T-helper 1 cell treated with Interleukin-12 subunit alpha and Interleukin-12 subunit beta and Interleukin-4 antibody, amounts not matched to agents 30 ng/mL and 1 ng/mL, for 36 hours (primary cell): ENCODE results near the gene EYS. TPM values are rescaled to one million over a fixed set of nuclear protein-coding genes. Genes with fewer than 3 reads are reported as not detected.
"Not testable (repeated sequence)": the region's sequence is repeated elsewhere in the genome, so short reads cannot be mapped to it uniquely, and the experiment has no call there.

Experiments
- intact Hi-C: fragments of 100-400 bp; cut with micrococcal nuclease; formaldehyde crosslinking; loops from one replicate; pipeline ENCODE4 v1.15.1; 2024
- total RNA-seq: library from RNA; stranded (reverse); gene quantifications from 2 replicates; pipeline ENCODE4 v1.2.3, GENCODE V29; 2022

EYS gene
- total RNA-seq, 1 donor from 2014 or later: not detected

DNA sequence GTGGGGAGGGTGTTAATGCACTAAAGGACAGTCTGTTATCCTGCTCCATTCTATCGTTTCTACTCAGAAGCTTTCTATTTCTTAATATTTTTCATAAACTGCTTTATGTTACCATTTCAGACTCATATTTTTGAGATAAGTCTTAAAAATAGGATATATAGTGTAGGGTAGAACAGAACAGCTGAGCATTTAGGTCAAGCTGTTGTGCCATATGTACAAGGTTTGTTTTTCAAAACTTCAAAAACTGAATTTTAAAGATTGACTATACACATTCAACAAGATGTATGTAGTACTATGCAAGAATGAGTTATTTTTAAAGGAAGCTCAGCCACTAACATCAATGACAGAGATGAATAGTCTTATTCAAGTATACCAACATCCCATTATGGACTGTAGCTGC lies 1634.3 kb downstream of the EYS start:
- intact Hi-C loops: no loop called here

DNA sequence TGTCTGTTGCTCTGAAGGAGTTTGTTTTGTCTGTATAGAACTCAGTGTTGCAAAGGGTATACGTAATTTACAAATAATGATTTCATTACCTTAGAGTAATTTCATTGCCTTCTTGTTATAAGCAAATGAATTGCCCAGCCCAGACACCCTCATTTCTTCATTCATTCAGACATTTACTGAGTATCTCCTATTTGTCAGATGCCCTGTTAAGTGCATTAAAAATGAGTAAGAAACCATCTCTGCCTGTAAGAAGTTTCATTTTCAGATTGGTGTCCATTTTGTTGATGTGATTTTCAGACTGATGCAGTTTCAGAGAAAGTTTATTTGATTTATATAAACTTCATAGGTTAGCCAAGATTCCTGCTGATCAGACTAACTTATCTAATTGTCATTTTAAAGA lies 1642.1 kb downstream of the EYS start:
- intact Hi-C loops: no loop called here

GRCh38 chr6:64062960-64063683 lies 1643.9 kb downstream of the EYS start:
- intact Hi-C loops: no loop called here

- intact Hi-C loops: no loop called here
These were observed 1652.2 kb downstream of the EYS start for GRCh38 chr6:64054861-64055260.

DNA sequence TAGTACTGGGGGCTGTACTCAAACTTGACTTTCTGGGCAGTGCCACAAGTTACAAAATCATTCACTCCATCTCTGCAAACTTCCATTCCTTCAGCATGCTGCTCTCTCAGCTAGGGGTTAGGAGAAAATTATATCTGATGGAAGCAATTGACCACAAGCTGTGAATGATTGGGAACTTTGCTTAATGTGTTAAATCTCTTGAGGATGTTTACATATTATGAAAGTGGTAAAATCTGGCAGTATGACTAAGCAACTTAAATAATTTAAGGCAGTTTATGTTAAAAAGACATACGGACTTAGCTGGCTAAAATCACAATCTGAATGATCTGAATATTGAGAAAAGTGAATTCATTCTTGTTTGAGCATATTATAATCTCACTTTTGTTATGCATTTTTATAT lies 1656.4 kb downstream of the EYS start:
- intact Hi-C loops: no loop called here

GRCh38 chr6:64049736-64050135 lies 1657.3 kb downstream of the EYS start:
- intact Hi-C loops: no loop called here

DNA sequence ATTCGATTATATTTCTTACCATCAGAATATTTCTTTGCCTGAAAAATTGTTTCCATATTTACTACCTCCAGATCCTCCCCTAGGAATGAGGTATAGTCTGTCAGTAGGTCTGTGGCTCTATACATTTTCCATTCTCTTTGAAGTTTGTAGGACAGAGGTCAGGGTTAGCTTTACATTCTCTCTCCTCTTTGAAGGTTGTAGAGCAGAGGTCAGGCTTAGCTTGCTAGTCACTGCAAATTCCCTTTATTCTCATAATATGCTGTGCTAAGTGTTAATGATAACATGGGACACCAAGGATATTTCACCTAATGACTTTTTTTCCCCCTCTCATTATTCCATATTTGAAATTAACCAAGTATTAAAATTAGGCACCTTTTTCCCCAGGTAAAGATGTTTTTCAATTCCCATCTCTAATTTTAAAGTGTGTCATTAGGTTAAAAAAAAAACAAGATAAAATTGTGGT lies 1660.2 kb downstream of the EYS start:
- intact Hi-C loops: no loop called here

- intact Hi-C loops: no loop called here
These were observed 1665.7 kb downstream of the EYS start for GRCh38 chr6:64041373-64041772.

DNA sequence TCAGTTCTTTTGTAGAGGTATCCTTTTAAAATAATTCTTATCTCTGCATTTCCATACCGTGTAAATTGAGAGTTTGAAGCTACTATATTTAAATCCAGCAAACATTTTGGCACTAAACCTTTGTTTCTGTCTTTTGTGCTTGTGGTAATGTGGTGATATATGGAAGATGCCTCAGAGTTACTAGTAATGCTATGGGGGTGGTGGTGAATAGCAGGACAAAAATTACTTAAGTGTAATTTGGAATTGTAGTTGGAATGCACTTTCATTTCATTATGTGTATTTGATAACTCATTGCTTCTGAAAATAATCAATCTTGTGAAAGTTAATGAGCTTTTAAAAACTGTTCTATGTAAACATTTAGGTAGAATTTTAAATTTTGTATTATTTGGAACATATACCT lies 1666.9 kb downstream of the EYS start:
- intact Hi-C loops: no loop called here

DNA sequence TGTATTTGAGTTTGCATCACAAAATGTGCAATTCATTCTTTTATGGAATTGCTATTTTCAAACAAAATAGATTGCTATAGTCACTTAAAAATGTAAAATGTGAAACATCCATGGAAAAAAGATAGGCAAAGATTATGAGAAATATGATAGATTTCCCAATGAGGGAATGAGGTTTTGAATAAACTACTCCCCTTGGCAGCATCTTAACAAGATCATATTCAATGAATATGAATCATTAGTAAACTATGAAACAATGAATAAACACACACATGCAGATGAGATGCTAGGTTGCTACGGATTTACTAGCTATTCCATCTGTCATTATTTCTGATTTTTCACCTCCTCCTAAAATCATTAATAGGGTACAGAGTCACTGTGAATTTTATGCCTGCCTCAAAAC lies 1669.6 kb downstream of the EYS start:
- intact Hi-C loops: no loop called here

- intact Hi-C loops: no loop called here
These were observed 1671.9 kb downstream of the EYS start for GRCh38 chr6:64034910-64035655.

- intact Hi-C loops: no loop called here
These were observed 1672.7 kb downstream of the EYS start for GRCh38 chr6:64034291-64034690.

GRCh38 chr6:64030950-64031618 lies 1675.9 kb downstream of the EYS start:
- intact Hi-C loops: not testable (repeated sequence)

GRCh38 chr6:64023693-64024092 lies 1683.3 kb downstream of the EYS start:
- intact Hi-C loops: no loop called here

DNA sequence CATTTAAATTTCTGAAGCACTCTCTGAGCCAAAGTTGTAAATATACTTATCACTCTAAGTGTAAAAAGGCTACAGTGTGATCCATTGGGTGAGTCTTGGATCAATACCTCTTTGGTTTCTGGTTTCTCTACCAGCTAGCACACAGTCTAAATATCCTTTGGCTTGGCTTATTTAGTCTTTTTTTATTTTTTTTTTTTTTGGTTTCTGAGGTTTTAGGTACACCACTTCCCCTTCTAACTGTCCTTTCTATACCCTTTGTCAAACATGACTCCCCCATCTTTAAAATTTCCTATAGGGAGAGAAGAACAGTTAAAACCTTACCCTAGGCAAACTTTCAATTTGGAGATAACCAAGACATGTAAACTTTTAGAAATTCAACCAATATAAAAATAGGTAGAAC lies 1692.4 kb downstream of the EYS start:
- intact Hi-C loops: no loop called here

GRCh38 chr6:64013011-64013410 lies 1694.0 kb downstream of the EYS start:
- intact Hi-C loops: no loop called here

- intact Hi-C loops: no loop called here
These were observed 1694.5 kb downstream of the EYS start for GRCh38 chr6:64012351-64013001.

DNA sequence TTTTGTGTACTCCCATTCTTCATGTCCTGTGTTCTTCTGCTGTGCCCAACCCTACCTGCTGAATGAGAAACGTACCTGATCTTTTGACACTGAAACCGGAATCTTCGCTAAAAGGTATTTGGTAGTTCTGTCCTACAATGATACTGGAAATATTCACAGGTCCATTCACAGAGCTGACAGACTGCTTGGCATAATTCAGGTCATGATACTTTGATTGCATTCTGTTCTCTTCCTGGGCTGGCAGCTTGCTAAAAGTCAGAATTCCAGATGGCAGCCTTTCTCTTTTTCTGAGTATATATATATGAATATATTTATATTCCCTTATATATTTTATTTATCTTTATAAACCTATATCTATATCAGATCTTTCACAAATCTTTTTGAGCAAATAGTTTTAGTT lies 1696.4 kb downstream of the EYS start:
- intact Hi-C loops: no loop called here

DNA sequence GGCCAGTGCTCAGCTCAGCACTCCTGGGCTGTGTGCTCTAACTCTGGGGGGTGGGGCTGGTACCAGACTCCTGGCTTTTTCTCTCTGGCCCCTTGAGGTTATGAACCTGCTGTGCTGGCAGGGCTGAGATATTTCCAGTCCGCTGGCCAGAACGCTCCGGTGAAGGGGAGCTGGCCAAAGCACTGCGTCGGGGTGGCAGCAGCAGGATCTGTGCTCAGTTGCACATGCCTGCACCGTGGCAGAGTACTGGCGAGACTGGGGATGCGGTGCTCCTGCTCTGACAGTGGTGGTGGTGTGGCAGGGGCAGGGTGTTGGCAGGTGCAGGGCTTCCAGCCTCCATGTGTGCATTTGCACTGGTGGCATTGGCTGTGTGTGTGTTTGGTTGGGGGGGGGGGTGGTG lies 1697.0 kb downstream of the EYS start:
- intact Hi-C loops: no loop called here

GRCh38 chr6:64006246-64006645 lies 1700.8 kb downstream of the EYS start:
- intact Hi-C loops: no loop called here

- intact Hi-C loops: no loop called here
These were observed 1706.1 kb downstream of the EYS start for GRCh38 chr6:64000818-64001491.
